Measurements from ENCODE around the gene TUBB6. TPM values are rescaled to one million over a fixed set of nuclear protein-coding genes. Genes with fewer than 3 reads are reported as not detected.

The TUBB6 gene
- total RNA-seq, 2 donors from 2014 or later, result 357 to 454 TPM

DNA sequence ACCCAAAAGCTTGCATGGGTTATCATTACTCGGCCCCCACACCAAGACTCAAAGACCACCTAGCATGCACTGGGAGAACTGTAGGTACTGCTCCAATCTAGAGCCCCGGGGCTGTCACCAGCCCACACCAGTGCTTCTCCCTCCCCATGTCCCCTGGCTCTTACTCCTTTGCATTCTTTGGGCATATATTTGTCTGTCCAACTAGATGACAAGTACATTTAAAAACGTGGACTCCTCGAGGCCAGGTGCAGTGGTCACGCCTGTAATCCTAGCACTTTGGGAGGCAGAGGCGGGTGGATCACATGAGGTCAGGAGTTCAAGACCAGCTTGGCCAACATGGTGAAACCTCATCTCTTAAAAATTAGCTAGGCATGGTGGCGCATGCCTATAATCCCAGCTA, 61.2 kb downstream of the TUBB6 start:
- peaks cover 24% of the 10 kb centered on the region for H3K36me3 ChIP-seq
- H3K27ac ChIP-seq, result no peak overlapping the region
- H3K27me3 ChIP-seq (replicated peaks; ENCODE audit: insufficient read depth), result no peaks in the 10 kb centered on the region
- H3K9me3 ChIP-seq, result no peaks in the 10 kb centered on the region
- DNase-seq (ENCODE audit: low spot score), result no peak
- H3K4me3 ChIP-seq, result no peak overlapping the region
- H3K4me1 ChIP-seq (ENCODE audit: control insufficient read depth in 1 of 2, low read depth in 2 of 2), result peaks cover 0 to under 1% of the 10 kb centered on the region in 2 donors
- TF ChIP-seq, protein P1, sequence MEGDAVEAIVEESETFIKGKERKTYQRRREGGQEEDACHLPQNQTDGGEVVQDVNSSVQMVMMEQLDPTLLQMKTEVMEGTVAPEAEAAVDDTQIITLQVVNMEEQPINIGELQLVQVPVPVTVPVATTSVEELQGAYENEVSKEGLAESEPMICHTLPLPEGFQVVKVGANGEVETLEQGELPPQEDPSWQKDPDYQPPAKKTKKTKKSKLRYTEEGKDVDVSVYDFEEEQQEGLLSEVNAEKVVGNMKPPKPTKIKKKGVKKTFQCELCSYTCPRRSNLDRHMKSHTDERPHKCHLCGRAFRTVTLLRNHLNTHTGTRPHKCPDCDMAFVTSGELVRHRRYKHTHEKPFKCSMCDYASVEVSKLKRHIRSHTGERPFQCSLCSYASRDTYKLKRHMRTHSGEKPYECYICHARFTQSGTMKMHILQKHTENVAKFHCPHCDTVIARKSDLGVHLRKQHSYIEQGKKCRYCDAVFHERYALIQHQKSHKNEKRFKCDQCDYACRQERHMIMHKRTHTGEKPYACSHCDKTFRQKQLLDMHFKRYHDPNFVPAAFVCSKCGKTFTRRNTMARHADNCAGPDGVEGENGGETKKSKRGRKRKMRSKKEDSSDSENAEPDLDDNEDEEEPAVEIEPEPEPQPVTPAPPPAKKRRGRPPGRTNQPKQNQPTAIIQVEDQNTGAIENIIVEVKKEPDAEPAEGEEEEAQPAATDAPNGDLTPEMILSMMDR (IDR thresholded peaks at IDR 0.05), result no peak
- ATAC-seq (ENCODE audit: insufficient number of reproducible peaks, low FRiP score, low read depth), result no peak

DNA sequence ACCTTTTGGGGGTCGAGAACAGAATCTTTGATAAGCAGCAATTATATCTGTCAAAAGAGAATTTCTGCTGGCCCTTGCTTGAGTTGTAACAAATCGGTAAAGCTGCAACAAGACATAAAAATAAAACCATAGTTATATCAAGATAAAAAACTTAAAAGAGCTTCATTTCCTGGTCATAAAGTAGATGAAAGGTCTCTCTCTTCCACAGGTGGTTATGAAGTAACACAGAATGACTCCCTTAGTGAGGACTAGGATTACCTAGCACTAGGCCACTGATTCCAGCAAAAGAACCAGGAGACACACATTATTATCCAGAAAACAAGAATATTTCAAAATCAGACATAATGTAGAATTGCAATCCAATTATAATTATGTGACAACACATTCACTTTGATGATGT, 63.5 kb downstream of the TUBB6 start:
- TF ChIP-seq, protein P1 (IDR thresholded peaks at IDR 0.05), result no peak
- H3K4me3 ChIP-seq, result no peak overlapping the region
- H3K27ac ChIP-seq, result no peak overlapping the region
- ATAC-seq (ENCODE audit: insufficient number of reproducible peaks, low FRiP score, low read depth), result no peak
- peaks cover 17% of the 10 kb centered on the region for H3K36me3 ChIP-seq
- no peak for DNase-seq (ENCODE audit: low spot score)
- H3K27me3 ChIP-seq (replicated peaks; ENCODE audit: insufficient read depth), result no peaks in the 10 kb centered on the region
- peaks cover 8 to 21% of the 10 kb centered on the region in 2 donors for H3K4me1 ChIP-seq (ENCODE audit: control insufficient read depth in 1 of 2, low read depth in 2 of 2)
- no peaks in the 10 kb centered on the region for H3K9me3 ChIP-seq

DNA sequence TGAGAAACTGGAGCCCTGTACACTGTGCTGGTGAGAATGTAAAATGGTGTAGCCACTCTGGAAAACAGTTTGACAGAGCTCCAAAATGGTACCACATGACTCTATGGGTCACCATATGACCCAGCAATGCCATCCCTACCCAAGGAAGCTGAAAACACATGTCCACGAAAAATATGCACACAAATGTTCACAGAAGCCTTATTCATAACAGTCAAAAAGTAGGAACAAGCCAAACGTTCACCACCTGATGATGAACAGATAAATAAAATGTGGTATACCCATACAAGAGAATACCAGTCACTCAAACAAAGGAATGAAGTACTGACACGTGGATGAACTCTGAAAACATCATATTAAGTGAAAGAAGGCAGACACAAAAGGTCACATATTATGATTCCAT, 64.4 kb downstream of the TUBB6 start:
- TF ChIP-seq, protein P1 (IDR thresholded peaks at IDR 0.05), result no peak
- no peaks in the 10 kb centered on the region for H3K27me3 ChIP-seq (replicated peaks; ENCODE audit: insufficient read depth)
- no peak for DNase-seq (ENCODE audit: low spot score)
- no peak overlapping the region for H3K4me3 ChIP-seq
- ATAC-seq (ENCODE audit: insufficient number of reproducible peaks, low FRiP score, low read depth), result no peak
- no peak overlapping the region for H3K27ac ChIP-seq
- H3K36me3 ChIP-seq, result peaks cover 11% of the 10 kb centered on the region
- peaks cover 8 to 21% of the 10 kb centered on the region in 2 donors for H3K4me1 ChIP-seq (ENCODE audit: control insufficient read depth in 1 of 2, low read depth in 2 of 2)
- no peaks in the 10 kb centered on the region for H3K9me3 ChIP-seq

DNA sequence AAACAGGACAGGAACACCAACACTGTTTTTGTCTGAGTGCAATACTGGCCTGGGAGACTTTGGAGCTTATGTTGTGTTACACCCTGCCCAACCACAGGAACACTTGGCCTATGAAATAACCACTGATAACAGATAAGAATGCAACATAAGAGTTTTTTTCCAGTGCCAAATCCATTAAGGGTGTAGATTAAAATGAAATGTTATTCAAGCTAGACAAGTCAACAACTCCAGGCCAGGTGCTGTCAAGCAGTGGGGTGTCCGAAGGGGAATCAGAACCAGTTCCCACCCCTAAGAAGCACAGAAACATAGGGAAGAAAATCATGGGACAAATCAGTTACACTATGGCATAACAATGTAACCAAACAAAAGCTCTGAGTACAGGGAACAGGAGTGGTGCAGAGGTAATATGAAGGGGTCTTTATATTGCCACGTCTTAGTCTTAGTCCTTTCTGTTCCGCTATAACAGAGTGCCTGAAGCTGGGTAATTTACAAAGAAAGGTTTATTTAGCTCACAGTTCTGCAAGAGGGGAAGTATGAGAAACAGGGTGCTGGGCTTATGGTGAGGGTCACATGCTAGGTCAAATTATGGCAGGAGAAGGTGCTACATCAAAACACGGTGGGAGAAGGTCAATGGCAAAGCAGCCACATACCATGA, 65.2 kb downstream of the TUBB6 start:
- Histone ChIP-seq H3K27me3 (replicated peaks; ENCODE audit: insufficient read depth) (no peaks in the 10 kb centered on the region), H3K36me3 (peaks cover 9% of the 10 kb centered on the region), H3K4me3 (no peak overlapping the region), H3K9me3 (no peaks in the 10 kb centered on the region), H3K27ac (no peak overlapping the region), H3K4me1 (ENCODE audit: control insufficient read depth in 1 of 2, low read depth in 2 of 2) (peaks cover 8 to 25% of the 10 kb centered on the region in 2 donors)
- DNase-seq (ENCODE audit: low spot score) (no peak), ATAC-seq (ENCODE audit: insufficient number of reproducible peaks, low FRiP score, low read depth) (no peak)
- TF ChIP-seq, protein P1 (IDR thresholded peaks at IDR 0.05), result no peak

DNA sequence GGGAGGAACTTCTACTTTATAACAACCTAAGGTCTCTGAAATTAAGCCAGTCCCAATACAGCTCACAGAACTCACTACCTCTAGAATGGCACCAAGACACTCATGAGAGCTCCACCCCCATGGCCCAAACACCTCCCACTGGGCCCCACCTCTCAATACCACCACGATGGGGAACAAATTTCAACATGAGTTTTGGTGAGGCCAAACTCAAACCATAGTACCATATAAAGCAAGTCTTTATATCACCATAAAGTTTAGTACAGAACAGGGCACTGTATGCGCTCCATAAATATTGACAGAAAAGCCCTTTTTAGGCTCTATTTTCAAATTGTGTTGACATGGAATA, 65.7 kb downstream of the TUBB6 start:
- Histone ChIP-seq H3K4me1 (ENCODE audit: control insufficient read depth in 1 of 2, low read depth in 2 of 2) (peaks cover 8 to 25% of the 10 kb centered on the region in 2 donors), H3K27me3 (replicated peaks; ENCODE audit: insufficient read depth) (no peaks in the 10 kb centered on the region), H3K36me3 (peaks cover 5% of the 10 kb centered on the region), H3K27ac (no peak overlapping the region), H3K4me3 (no peak overlapping the region), H3K9me3 (no peaks in the 10 kb centered on the region)
- DNase-seq (ENCODE audit: low spot score) (no peak), ATAC-seq (ENCODE audit: insufficient number of reproducible peaks, low FRiP score, low read depth) (no peak)
- TF ChIP-seq, protein P1 (IDR thresholded peaks at IDR 0.05), result no peak

All from thoracic aorta (tissue), 2 donors.